HG03571 (cell line): ENCODE measurements around the gene OR6C2.
"Not testable (repeated sequence)": the region's sequence is repeated elsewhere in the genome, so short reads cannot be mapped to it uniquely, and the experiment has no call there.

Experiments
- ATAC-seq: cut with Tn5 transposase; IDR thresholded peaks from one replicate; pipeline ENCODE4 v1.9.1; 2021; ENCODE audit not compliant: unreplicated experiment

OR6C2 gene

DNA sequence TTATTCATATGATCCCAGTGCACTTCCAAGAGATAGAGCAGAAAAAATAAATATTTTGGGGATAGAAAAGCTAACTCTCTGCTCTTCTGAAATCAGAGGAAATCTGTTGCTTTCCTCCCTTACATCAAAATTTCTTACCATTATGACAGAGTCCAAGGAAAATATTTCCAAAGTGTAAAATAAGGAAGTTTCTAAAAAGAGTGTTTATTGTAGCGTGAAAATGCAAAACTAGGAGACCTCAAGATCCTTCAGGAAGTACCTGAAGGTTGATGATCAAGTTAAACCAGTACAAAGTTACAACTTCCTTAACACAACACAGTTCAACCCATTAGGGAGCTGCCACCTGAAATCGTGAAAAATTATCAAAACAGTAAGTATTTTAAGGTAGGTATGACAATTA lies at the start of gene OR6C2:
OR6C2 (plus strand) TSS at position 301 of the 400 bp plus-strand sequence. CDS start 8,138 bp downstream, outside the sequence.
- no peak for ATAC-seq

DNA sequence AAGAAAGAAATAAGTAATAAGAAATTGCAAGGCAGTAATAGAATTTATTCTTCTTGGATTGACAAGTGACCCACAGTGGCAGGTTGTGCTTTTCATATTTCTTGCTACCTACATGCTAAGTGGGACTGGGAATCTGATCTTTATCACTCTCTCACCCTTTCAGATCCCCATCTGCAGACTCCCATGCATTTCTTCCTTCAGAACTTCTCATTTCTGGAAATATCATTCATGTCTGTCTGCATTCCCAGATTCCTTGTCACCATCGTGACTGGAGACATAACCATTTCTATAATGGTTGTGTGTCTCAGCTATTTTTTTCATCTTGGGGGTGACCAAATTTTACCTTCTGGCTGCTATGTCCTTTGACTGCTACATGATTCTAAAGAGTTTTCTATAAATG lies 47.5 kb upstream of the OR6C2 start:
- no peak for ATAC-seq

DNA sequence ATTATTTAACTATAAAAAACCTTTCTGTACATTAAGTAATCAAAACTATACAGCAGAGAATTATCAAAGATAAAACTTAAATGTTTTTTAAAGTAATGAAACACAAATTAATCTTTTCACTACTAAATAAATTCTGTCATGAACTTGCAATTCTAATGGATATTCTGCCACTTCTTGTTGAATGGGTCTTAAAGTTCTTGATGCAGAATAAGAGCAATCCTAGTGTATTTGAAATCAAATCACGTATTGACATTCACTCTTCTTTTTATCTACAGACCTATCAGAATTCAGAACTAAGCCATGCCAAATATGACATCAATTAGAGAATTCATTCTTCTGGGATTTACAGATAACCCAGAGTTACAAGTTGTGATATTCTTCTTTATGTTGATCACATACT lies 43.6 kb upstream of the OR6C2 start, which contains the start of gene OR6C65:
OR6C65 (plus strand) TSS at position 301 of the 400 bp plus-strand sequence; CDS start at position 301, 0 bp downstream.
- no peak for ATAC-seq

DNA sequence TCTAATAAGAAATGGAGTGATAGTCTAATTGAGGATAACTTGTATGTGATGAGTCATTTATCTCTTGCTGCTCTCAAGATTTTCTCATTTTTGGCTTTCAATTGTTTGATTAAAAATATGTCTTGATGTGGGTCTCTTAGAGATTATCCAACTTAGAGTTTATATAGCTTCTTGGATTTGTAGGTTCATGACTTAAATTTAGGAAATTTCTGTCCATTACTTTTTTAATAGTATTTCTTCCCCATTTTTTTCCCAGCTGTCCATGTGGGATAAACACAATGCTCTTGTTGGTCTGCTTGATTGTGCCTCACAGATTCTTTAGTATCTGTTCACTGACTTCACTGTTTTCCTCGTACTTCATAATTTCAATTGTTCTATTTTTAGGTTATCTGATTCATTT lies 36.0 kb upstream of the OR6C2 start:
- no peak for ATAC-seq

DNA sequence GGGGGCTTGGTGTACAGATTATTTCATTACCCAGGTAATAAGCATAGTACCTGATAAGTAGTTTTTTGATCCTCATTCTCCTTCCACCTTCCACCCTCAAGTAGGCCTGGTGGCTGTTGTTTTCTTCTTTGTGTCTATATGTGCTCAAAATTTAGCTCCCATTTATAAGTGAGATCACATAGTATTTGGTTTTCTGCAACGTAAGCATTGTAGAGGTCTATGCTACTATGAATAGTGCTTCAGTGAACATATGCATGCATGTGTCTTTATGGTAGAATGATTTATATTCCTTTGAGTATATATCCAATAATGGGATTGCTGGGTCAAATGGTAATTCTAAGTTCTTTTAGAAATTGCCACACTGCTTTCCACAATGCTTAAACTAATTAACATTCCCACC lies 34.7 kb upstream of the OR6C2 start:
- not testable (repeated sequence) for ATAC-seq

DNA sequence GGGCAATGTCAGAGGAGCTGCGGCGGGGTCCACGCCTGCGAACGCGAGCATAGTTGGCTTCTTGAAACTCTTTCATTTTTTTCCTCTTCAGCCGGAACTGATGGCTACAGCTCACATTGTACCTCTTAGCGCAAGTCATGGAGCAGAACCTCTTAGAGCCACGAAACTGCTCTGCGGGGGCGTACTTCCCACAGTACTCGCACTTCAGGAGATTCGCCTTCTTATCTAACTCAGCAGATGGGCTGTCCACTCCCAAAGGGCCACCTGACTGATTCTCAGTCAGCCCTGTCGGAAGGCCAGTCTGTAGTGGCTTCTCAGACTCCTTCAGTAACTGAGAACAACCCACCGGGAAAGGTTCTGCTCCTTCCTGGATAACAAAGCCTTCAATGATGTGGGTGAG lies 31.7 kb upstream of the OR6C2 start:
- ATAC-seq: not testable (repeated sequence)

DNA sequence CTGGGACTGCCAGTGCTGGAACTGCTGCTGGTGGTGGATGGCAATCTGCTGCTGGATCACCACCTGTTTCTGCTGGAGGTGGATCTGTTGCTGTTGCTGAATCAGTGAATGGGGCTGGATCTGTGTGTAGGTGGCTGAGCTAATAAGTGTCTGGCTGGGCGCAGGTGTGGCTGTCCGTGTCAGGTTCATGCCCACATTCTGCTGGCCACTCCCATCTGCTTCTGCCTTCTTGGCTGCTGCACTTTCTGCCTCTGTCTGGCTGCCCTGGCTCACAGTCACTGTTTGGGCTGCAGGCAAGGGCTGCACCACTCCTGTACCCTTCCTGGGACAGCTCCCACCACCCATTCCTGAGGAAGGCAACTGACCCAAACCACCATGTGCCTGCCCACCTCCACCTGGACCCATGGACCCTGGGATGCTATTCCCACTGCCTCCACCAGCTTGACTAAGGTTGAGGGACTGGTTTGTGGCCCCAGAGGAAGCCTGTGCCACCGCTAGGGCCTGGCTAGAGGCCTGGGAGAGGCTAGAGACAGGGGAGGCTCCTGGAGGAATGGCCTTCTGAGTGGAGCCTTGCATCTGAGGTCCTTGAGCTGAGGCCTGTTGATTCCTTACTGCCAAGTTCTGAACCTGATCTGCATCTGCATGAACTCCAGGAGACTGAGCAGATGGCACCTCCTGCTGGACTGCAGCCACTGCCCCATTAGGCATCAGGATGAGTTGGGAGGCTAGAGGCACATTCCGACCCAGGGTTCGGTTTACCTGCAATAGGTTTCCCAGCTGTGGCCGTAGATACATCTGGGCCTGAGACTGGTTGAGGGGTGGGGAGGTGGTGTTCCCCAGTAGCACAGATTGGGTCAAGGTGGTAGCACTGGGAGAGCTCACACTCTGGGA lies 30.1 kb upstream of the OR6C2 start:
- not testable (repeated sequence) for ATAC-seq

DNA sequence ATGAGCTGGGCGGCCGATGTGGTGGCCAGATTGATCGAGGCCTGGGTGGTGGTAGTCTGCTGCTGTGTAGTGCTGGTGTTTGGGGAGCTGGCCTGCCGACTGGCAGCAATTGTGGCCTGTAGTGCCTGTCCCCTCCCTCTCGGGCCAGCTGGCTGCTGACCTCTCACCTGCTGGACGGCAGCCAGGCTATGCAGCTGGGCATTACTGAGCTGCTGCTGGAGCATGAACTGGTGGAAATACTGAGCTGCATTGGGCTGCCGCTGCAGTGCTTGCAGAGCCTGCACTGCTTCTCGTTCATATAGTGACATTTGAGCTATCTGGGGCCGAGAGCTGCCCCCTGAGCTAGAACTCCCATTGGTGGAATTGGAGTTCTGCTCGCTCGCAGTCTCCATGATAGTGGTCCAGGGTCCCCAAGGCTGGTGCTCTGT lies 29.5 kb upstream of the OR6C2 start:
- ATAC-seq: not testable (repeated sequence)

DNA sequence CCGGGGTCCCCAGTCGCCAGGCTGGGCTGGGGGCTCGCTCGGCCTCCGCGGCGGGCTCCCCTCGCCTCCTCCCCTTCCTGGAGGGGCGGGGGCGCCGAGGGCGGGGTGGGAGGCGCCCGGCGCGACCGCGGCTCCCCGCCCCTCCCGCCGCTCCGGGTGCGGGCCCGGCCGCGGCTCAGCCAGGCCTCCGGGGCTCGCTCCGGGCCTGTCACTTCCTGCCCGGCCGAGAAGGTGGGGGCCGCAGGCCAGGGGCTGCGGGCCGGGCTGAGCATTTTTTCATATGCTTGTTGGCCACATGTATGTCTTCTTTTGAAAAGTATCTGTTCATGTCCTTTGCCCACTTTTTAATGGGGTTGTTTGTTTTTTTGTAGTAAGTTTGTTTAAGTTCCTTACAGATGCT lies 29.0 kb upstream of the OR6C2 start:
- ATAC-seq: peak; percentile 49

DNA sequence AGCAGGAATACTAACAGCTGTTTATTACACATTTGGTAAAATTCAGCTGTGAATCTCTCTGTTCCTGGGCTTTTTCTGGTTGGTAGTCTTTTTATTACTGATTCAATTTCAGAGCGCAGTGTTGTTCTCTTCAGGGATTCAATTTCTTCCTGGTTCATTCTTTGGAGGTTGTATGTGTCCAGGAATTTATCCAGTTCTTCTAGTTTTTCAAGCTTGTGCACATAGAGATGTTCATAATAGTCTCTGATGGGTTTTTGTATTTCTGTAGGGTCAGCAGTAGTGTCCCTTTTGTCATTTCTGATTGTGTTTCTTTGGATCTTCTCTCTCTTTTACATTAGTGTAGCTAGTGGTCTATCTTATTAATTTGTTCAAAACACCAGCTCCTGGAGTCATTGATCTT lies 26.9 kb upstream of the OR6C2 start:
- ATAC-seq: no peak

DNA sequence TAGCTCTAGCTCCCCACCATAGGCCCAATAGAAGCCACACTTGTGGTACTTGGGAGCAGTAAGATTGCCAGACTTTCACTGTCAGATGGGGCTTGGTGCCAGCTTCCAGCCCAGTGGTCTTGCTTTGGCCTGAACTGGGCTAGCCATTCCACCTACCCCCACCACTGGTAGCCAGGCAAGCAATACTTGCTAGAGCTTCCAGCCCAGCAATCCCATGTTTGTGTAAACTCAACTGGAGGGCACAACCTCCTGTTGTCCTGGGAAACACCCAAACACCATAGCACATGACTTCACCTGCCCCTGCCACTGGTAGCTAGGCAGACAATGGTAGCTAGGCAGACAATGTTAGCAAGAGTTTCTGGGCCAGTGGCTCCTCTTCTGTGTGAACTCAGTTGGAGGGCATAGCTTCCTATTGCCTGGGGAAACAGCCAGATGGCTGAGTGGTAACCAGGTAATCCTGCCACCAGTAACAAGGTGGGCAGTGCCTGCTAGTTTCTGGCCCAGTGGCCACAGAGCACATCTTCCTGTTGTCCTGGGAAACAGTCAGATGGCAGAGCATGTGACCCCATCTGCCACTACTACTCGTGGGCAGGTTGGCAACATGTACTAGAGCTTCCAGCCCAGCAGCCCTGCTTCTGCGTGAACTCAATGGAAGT lies 23.4 kb upstream of the OR6C2 start:
- no peak for ATAC-seq

DNA sequence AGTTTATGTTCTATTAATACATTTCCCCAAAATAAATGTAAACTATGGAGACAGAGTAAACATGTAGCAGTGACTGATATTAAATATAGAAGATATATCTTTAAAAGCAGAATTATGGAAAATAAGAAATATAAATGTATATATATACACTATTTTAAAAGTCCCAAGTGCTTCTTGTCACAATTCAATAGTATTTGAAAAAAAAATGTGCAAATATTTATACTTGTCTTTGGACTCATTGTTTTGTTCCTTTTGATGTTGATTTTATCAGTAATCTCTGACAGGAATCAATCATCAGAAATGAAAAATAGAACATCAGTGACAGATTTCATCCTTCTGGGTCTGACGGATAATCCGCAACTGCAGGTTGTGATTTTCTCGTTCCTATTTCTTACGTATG lies 17.9 kb upstream of the OR6C2 start, which contains the start of gene OR6C76:
OR6C76 (plus strand) TSS at position 301 of the 400 bp plus-strand sequence; CDS start at position 301, 0 bp downstream.
- ATAC-seq: no peak

DNA sequence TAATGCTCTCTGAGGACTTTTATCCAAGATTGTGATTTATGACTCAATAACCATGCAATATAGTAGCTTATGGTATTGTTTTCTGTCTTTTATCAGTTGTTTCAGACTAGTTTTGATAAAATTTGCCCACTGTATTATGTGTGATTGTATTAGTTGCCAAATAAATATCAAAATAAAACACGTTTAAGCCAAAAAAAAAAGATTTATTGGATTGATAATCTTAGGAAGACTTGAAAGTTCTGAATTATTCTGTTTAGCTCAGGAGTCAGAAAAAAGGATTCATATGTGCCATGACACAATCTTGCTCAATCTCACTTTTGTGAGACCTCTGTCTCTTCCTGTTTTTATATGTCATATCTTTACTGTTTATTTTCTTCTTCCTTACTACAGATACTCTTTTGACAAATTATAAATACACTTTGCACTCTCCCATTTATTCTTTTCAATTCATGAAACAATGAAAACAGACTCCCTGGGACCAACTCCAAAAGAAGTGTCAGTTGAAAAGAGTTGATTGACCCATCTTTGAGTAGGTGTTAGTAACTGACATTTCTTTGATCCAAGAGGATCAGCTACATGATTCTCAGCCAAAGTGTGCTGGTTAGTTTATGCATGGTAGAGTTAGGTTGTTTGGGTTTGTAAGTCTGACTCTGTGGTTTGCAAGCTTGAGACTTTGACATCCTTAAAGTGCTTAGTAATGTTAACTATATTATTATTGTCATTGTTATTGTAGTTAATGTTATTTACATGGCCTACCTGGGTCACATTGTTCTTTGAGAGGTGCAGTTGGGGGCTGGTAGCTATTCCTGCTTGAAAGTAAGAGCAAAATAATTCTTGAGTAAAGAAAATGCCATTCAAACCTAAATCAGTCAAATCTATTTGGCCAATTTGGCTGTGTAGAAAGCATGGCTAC lies 15.3 kb upstream of the OR6C2 start:
- no peak for ATAC-seq

DNA sequence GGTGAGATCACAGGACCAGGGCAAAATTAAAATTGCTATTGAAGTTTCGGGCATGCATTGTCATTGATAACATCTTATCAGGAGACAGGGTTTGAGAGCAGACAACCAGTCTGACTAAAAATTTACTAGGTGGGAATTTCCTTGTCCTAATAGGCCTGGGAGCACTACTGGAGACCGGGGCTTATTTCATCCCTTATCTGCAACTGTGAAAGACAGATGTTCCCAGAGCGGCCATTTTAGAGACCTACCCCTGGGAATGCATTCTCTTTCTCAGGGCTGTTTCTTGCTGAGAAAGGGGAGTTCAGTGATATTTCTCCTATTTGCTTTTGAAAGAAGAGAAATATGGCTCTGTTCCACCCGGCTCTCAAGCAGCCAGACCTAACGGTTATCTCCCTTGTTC lies 2.6 kb upstream of the OR6C2 start:
- not testable (repeated sequence) for ATAC-seq

DNA sequence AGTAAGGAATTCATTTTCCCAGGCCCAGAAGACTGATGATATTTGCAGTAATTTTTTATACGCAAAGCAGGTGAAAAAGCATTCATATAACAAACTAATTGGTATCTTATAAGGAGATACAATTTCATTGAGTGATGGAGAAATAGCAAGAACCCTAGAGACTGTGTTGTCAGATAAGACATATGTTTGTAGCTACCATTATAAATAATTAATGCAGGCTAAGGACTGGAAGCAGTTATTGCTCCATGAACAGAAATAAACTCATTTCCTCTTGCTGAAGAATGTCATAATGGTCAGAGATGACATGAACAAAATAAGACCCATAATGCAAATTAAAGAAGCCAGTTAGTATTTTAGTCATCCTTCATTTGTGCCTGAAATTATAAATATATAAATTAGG lies 1.5 kb downstream of the OR6C2 start:
- ATAC-seq: no peak

DNA sequence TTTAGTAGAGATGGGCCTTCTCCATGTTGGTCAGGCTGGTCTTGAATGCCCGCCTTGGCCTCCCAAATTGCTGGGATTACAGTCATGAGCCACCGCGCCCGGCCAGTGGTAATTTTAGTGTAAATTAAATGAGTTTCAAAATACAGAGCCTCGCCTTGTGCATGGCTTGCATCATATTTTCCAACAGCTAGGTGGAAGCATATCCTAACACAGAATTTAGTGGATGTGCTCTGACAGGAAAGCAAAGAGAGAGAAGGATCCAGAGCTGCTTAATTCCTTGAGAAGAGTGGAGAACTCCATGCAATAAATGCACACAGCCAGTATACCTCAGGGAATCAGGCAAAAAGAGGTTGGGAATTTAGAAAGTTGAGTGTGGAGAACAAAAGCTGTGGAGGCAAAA lies 2.5 kb downstream of the OR6C2 start:
- no peak for ATAC-seq

DNA sequence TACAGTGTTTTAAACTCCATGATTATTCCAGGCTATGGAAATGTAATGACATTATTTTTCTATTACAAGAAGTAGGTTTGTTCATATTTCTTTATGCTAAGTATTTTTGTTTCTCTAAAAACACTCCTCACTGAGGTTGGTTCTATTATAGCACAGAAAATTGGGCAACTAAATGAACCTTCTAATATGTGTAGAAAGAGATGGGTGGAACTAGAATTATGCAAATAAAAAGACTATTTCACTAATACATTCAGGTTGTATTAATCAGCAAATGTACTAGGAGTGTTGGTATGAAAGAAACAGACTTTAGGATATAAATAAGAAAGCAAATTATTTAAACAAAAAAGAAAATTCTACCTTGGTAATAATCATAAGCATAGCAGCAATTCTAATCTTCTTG lies 4.9 kb downstream of the OR6C2 start:
- ATAC-seq: no peak

DNA sequence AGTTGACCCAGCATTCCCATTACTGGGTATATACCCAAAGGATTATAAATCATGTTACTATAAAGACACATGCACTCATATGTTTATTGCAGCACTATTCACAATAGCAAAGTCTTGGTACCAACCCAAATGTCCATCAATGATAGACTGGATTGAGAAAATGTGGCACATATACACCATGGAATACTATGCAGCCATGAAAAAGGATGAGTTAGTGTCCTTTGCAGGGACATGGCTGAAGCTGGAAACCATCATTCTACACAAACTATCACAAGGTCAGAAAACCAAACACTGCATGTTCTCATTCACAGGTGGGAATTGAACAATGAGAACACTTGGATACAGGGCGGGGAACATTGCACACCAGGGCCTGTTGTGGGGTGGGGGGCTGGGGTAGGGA lies 21.1 kb downstream of the OR6C2 start:
- ATAC-seq: not testable (repeated sequence)

DNA sequence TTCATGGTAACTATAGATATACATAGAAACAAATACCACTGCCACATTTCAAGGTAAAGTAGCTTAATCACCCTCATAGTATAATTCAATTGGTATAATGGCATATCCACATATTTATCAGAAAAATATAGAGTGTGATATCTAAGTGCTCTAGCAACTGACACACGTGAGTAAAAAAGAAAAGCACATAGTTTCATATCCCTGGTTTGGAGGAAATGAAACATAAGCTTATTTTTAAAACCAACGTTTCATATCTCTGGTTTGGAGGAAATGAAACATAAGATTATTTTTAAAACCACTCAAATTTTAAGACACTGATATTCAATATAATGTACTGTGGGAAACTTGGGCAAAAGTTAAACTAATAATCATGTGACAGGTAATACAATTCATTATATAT lies 24.0 kb downstream of the OR6C2 start:
- no peak for ATAC-seq

DNA sequence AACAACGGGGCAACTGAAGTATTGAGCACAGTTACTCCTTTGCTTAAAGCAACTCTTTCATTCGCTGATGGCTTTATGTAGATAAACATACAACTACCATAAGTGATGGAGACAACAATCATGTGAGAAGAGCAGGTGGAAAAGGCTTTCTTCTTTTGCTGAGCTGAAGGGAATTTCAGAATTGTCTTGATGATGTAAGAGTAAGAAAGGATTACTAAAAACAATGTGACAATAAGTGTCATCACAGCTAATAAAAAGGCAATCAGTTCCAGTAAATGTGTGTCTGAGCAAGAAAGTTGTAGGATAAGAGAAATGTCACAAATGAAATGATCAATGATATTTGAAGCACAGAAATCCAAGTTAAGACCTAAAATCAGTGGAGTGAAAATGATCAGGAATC lies 25.4 kb downstream of the OR6C2 start:
- no peak for ATAC-seq
